HG02798 (cell line): ENCODE results near the gene DNLZ.
"Not testable (repeated sequence)": the region's sequence is repeated elsewhere in the genome, so short reads cannot be mapped to it uniquely, and the experiment has no call there.

ENCODE experiments used
- ATAC-seq: cut with Tn5 transposase; IDR thresholded peaks from one replicate; pipeline ENCODE4 v1.9.1; 2021; ENCODE audit warnings: mild to moderate bottlenecking; ENCODE audit not compliant: unreplicated experiment, poor library complexity

Gene DNLZ

GRCh38 chr9:136361754-136362449, 1.6 kb downstream of the DNLZ start:
- ATAC-seq: no peak

GRCh38 chr9:136361047-136361753, 2.3 kb downstream of the DNLZ start:
- no peak for ATAC-seq

DNA sequence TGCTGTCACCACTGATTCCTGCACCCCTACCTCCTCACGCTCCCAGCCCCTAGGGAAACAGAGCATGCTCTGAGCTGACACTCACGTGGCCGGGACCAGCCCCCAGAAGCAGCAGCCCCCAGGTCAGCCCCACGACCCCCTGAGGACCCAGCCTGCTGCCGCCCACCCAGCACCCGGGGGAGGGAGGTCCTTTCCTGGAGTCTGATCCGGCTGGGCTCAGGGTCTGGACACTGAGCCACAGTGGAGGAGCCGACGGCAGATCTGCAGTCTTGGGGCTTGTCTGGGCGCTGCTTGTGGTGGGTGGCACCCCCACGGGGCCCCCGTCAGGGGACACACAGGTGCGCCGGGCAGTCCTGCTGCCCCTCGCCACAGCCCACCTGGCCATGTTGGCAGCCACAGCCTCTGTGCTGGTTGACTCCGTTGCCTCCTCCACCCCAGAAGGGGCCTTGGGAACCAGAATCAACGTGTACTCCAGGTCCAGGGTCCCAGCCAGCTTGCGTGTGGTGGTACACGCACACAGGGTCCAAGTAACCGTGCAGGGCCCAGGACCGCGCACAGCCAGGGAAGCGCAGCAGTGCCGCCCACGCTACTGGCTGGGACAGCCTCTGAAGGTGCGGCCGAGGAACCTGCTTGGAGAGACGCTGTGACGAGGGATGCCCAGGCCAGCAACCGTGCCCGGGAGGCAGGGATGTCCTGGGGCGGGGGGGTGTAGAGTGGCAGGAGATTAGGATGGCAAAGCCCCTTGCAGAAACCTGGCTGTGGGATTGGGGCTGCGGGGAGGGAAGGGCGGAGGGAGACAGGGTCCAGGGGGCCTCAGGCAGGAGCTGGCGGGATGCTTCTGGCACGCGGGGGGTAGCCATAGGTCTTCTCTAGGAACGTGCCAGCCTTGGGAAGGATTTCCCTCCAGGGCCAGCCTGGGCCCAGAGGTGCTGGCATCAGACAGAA, 3.5 kb downstream of the DNLZ start:
- no peak for ATAC-seq

- ATAC-seq: no peak
Observed at GRCh38 chr9:136358888-136359287, 4.7 kb downstream of the DNLZ start.

DNA sequence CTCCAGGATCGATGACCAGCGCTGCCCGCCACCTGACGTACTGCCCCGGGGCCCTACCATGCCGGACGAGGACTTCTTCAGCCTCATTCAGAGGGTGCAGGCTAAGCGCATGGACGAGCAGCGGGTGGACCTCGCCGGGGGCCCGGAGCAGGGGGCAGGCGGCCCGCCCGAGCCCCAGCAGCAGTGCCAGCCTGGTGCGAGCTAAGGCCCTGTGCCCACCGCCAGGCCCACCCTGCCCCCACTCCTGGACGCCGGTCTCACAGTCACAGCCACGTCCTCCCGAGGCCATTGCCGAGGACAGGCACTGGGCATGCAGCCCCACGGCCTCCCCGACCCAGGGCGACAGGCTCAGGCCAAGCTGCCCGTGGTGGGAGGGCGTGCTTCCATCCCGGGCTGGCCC, 5.5 kb downstream of the DNLZ start:
- ATAC-seq: no peak

- no peak for ATAC-seq
Observed at GRCh38 chr9:136357202-136357725, 6.3 kb downstream of the DNLZ start.

DNA sequence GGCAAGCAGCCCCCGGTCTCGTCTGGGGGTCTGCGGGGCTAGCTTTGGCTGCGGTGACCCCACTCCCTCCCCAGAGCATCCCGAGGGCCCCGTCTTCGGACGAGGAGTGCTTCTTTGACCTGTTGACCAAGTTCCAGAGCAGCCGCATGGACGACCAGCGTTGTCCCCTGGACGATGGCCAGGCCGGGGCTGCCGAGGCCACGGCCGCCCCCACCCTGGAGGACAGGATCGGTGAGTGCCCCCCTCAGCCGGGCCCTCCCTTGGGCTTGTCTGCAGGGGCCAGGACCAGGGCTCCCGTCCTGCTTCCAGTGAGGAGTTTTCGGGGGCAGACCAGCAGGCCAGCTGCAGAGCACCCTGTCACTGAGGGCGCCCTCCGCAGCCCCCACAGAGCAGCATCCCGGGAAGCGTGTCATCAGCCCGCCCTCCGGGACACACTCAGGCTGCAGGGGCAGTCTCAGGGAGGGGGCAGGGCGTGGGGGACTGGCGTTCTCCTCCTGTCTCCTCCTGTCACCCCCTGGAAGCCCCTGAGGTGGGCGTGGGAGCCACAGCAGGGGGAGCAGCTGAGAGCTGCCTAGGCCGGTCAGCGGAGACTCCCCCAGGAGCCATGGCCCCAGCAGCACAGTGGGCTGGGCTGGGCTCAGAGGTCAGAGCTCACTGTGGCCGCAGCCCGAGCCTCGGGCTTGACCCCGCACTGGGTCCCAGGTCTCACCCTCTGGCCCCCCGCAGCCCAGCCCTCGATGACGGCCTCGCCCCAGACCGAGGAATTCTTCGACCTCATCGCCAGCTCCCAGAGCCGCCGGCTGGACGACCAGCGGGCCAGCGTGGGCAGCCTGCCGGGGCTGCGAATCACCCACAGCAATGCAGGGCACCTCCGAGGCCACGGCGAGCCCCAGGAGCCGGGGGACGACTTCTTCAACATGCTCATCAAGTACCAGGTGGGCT, 7.7 kb downstream of the DNLZ start:
- ATAC-seq: no peak

- no peak for ATAC-seq
Observed at GRCh38 chr9:136354592-136355085, 8.9 kb downstream of the DNLZ start.

DNA sequence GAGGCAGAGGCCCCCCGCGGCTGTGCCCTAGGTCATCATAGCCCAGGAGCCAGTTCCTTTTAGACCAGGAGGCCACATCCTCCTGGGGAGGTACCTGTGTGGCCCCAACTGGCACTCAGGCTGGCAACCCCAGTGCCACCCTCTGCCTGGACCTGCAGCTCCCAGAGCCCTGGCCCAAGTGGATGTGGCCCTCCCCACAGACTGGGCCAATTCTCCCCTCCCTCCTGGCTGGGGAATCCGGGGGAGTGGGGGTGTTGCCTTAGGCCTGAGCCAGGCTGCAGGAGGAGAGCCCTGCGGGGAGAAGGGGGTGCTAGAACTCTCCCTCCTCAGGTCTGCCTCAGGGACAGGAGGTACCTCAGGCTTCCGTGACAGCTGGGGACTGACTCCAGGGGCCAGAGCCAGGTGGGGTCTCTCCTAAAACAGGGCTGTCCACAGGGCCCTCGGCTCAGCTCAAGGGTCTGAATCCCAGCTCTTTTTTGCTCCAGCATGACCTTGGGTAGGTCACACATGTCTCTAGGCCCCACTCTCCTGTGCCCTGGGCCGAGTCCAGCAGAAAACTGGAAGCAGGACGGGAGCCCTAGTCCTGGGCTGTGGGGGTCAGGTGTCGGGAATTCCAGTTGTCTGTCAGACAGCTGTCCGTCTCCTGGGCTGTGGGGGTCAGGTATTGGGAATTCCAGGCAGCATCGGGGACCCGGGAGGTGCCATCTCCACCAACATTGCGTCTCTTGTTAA, 9.6 kb downstream of the DNLZ start:
- ATAC-seq: no peak

DNA sequence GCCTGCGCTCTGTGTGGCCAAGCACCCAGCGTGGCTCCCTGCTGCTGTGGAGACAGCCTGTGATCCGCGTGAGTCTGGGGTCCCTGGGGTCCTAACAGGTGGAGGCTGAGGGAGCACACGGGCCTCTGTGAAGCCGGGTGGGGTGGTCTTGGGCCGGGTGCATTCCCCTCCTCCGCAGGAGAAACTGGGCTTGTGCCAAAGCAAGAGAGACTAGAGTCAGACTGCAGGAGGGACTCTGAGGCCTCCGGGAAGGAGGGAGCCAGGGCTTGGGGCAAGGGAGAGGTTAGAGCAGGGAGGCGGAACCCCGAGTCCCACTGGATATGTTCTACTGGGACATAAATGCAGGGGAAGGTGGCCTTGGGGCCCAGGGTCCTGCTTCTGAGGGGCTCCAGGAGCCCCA, 10.5 kb downstream of the DNLZ start:
- no peak for ATAC-seq

- no peak for ATAC-seq
Observed at GRCh38 chr9:136352682-136353081, 10.9 kb downstream of the DNLZ start.

GRCh38 chr9:136351868-136352267, 11.7 kb downstream of the DNLZ start:
- not testable (repeated sequence) for ATAC-seq

- ATAC-seq: no peak
Observed at GRCh38 chr9:136351252-136351800, 12.2 kb downstream of the DNLZ start.

- ATAC-seq: no peak
Observed at GRCh38 chr9:136349546-136349945, 14.0 kb downstream of the DNLZ start.

DNA sequence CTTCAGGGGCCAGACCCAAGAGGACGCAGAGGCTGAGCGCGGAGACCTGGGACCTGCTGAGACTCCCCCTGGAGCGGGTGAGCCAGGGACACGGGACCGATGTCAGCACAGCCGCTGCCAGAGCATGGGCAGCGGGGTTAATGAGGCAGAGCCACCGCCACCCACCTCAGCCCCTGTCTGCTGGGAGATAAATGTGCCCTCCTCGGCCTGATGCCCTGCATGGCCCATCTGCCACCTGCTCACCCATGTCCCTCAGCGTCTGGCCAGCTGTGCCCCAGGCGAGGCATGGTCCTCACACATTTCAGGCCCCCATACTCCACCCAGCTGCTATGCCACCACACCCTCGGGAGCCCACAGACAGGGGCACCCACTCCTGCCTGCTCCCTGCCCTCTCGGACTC, 14.9 kb downstream of the DNLZ start:
- ATAC-seq: no peak

DNA sequence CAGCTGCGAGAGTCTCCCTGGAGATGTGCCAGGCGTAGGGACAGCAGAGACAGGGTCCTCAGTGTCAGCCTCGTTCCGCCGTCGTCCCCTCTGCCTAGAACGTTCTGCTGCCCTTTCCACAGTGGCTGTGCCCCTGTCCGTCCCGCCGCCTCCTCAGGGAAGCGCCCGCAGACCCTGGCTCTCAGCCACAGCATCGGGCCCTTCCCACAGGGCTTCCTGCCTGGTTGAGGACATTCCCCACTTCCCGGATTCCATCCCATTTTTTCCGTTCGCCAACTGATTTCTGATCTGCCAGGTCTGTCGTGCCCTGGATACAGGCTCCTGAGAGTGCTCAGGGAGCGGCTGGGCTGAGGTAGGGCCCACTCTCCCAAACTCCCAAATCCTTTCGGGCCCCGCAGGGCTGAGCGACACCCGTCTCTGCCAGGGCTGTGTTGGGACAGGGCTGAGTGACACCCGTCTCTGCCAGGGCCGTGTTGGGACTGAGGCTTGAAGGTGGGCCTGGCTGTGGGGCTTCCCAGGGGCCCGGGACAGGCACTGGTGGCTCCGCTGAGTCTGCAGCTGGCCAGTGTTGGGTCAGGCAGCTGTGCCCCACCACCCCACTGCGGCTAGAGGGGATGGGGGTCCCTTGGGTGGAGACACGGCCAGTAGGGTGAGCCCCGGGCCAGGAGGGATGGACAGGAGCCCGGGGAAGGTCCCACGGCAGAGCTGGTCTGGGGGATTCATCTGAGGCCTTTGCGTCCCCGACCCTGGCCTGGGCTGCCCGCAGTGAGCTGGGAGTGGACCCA, 15.9 kb downstream of the DNLZ start:
- no peak for ATAC-seq

GRCh38 chr9:136346927-136347465, 16.5 kb downstream of the DNLZ start:
- no peak for ATAC-seq

- no peak for ATAC-seq
Observed at GRCh38 chr9:136346157-136346481, 17.4 kb downstream of the DNLZ start.
